MG63 (cell line): ENCODE data around the gene TCF7. TPM values are rescaled to one million over a fixed set of nuclear protein-coding genes. Genes with fewer than 3 reads are reported as not detected.

Experiments
- DNase-seq: peaks from one replicate; pipeline ENCODE4 v3.0.0-alpha.2; 2020
- H3K27me3 ChIP-seq: fragments of 250-450 bp; sonication (Bioruptor Pico); 2 replicates; pipeline ENCODE4 v1.5.1; 2020; ENCODE audit warnings: mild to moderate bottlenecking, moderate library complexity
- H3K36me3 ChIP-seq: fragments of 250-450 bp; sonication (Bioruptor Pico); 2 replicates; pipeline ENCODE4 v1.5.1; 2020; ENCODE audit warnings: mild to moderate bottlenecking, moderate library complexity
- H3K4me3 ChIP-seq: fragments of 250-450 bp; sonication (Bioruptor Pico); 2 replicates; pipeline ENCODE4 v1.5.1; 2020; ENCODE audit warnings: mild to moderate bottlenecking, moderate library complexity
- H3K9me3 ChIP-seq: fragments of 250-450 bp; sonication (Bioruptor Pico); 2 replicates; pipeline ENCODE4 v1.5.1; 2020; ENCODE audit warnings: mild to moderate bottlenecking, moderate library complexity
- total RNA-seq: library from RNA; depleted of rRNA; stranded (reverse); fragments of >200 nt; shearing (Covaris generic); gene quantifications from 2 replicates; pipeline ENCODE4 v1.2.3, GENCODE V29; 2014; ENCODE audit warnings: low replicate concordance

The TCF7 gene
- total RNA-seq, 1 experiment from 2014 or later = 12.0 TPM

GRCh38 chr5:134086225-134086942 is 28.1 kb upstream of the TCF7 start:
- Histone ChIP-seq H3K27me3 (no peaks in the 10 kb centered on the region), H3K4me3 (no peak overlapping the region), H3K36me3 (no peaks in the 10 kb centered on the region), H3K9me3 (no peaks in the 10 kb centered on the region)
- DNase-seq = no peak

DNA sequence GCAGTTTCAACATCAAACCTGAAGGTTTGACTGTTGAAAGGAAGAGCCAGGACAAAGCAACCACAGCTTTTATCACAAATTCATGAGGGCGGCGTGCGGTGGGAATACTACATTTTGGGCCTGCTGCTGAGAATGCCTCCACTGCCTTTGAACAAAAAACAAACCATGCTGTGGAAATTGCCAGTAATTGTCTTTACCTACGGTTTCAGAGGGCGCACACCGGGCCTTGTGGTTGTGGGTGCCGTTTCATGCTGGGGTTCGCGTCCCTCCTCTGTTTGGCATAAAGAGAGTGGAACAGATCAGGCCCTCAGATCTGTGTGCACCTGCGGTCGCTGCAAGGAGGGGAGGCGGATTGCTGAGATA is 27.6 kb upstream of the TCF7 start:
- Histone ChIP-seq H3K9me3 (no peaks in the 10 kb centered on the region), H3K36me3 (no peaks in the 10 kb centered on the region), H3K27me3 (no peaks in the 10 kb centered on the region), H3K4me3 (no peak overlapping the region)
- no peak for DNase-seq

DNA sequence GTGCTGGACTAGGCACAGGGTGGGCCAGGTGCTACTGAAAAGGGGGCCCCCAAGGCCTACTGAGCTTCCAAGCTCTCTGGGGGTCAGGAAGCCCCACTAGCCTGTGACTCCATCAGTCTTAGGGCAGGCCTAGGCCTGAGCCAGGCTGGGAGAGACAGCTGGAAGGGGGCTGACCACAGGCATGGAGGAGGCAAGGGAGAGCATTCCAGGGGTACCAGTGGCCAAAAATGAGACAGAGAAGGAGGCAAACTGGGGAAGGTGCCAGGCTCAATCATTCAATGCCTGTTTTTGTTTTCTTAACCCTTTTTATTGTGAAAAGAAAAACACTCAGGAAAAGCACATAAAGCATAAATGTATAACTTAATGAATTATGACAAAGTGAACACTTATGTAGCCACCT is 26.2 kb upstream of the TCF7 start:
- no peaks in the 10 kb centered on the region for H3K9me3 ChIP-seq
- H3K4me3 ChIP-seq = no peak overlapping the region
- no peaks in the 10 kb centered on the region for H3K27me3 ChIP-seq
- H3K36me3 ChIP-seq = no peaks in the 10 kb centered on the region
- DNase-seq = peak; percentile 80

GRCh38 chr5:134088994-134089560 is 25.4 kb upstream of the TCF7 start:
- no peak overlapping the region for H3K4me3 ChIP-seq
- DNase-seq = no peak
- no peaks in the 10 kb centered on the region for H3K27me3 ChIP-seq
- H3K36me3 ChIP-seq = no peaks in the 10 kb centered on the region
- no peaks in the 10 kb centered on the region for H3K9me3 ChIP-seq

DNA sequence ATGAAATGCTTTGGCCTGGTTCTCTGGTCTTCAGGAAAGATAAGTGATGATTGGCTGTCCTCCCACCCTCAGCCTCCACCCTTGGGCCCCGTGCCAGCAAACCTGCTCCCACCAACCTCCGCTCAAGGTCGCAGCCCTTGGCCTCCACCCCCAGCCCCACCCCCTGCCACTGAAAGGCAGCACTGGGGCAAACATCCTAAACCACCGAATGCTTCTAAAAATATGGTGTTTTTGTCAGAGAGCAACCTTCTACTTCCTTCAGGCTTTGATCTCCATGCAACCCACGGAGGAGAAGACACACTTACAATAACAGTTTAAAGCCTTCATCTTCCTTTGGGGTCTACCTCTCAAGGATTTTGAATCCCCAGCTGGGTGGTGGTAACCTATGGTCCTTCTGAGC is 24.0 kb upstream of the TCF7 start:
- DNase-seq = no peak

GRCh38 chr5:134091626-134092121 is 22.8 kb upstream of the TCF7 start:
- no peaks in the 10 kb centered on the region for H3K9me3 ChIP-seq
- no peak overlapping the region for H3K4me3 ChIP-seq
- H3K36me3 ChIP-seq = no peaks in the 10 kb centered on the region
- no peak for DNase-seq
- no peaks in the 10 kb centered on the region for H3K27me3 ChIP-seq

More for the DNA sequence above, 24.0 kb upstream of the TCF7 start:
- Histone ChIP-seq H3K27me3 (no peaks in the 10 kb centered on the region), H3K36me3 (no peaks in the 10 kb centered on the region), H3K4me3 (no peak overlapping the region), H3K9me3 (no peaks in the 10 kb centered on the region)

DNA sequence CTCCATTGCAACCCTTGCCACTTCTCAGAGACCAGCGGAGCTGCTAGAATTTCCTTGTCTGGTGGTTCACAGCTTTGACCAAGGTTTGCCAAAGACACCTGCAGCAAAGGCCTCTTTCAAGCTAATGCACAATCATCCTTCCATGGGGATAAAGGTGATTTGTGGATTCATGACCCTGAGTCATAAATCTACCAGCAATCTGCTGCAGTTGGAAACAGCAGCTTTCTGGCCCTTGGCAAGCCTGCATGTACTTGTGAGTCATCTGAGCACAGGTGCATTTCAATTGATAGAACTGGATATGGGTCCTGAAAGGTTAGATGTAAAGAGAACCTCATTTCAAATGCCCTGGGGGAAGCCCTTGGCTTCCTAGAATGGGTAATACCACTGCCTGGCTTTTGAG is 21.6 kb upstream of the TCF7 start:
- H3K27me3 ChIP-seq = no peaks in the 10 kb centered on the region
- no peak for DNase-seq
- no peaks in the 10 kb centered on the region for H3K9me3 ChIP-seq
- no peaks in the 10 kb centered on the region for H3K36me3 ChIP-seq
- H3K4me3 ChIP-seq = no peak overlapping the region

DNA sequence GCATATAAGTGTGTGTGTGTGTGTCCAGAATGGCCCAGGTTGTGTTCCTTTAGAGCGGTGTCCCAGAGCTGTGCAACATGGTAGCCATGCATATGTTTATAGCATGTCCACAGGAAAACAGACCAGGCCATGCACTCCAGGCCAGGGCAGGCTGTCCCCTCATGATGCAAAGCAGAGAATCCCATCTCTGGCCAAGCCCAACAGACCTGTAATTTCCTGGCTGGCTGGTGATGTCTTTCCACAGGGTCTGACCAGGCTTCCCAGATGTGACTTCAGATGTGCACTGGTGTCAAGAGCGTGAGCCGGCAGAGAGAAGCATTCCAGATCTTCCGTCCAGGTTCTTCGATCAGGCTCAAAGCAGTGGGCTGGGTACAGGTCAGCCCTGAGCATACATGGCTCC is 21.1 kb upstream of the TCF7 start:
- Histone ChIP-seq H3K36me3 (no peaks in the 10 kb centered on the region), H3K4me3 (no peak overlapping the region), H3K9me3 (no peaks in the 10 kb centered on the region), H3K27me3 (no peaks in the 10 kb centered on the region)
- DNase-seq = no peak

GRCh38 chr5:134095293-134095692 is 19.2 kb upstream of the TCF7 start:
- Histone ChIP-seq H3K4me3 (no peak overlapping the region), H3K27me3 (no peaks in the 10 kb centered on the region), H3K9me3 (no peaks in the 10 kb centered on the region), H3K36me3 (no peaks in the 10 kb centered on the region)
- no peak for DNase-seq

- H3K4me3 ChIP-seq = no peak overlapping the region
- no peaks in the 10 kb centered on the region for H3K9me3 ChIP-seq
Measured at GRCh38 chr5:134095887-134096589, 18.4 kb upstream of the TCF7 start.

GRCh38 chr5:134097211-134097749 is 17.2 kb upstream of the TCF7 start:
- no peaks in the 10 kb centered on the region for H3K27me3 ChIP-seq
- H3K36me3 ChIP-seq = no peaks in the 10 kb centered on the region
- DNase-seq = no peak
- H3K4me3 ChIP-seq = no peak overlapping the region
- no peaks in the 10 kb centered on the region for H3K9me3 ChIP-seq

More at GRCh38 chr5:134095887-134096589, 18.4 kb upstream of the TCF7 start:
- Histone ChIP-seq H3K27me3 (no peaks in the 10 kb centered on the region), H3K36me3 (no peaks in the 10 kb centered on the region)
- no peak for DNase-seq

- Histone ChIP-seq H3K27me3 (no peaks in the 10 kb centered on the region), H3K9me3 (no peaks in the 10 kb centered on the region), H3K4me3 (no peak overlapping the region), H3K36me3 (no peaks in the 10 kb centered on the region)
- DNase-seq = no peak
Measured at GRCh38 chr5:134098690-134099089, 15.8 kb upstream of the TCF7 start.

DNA sequence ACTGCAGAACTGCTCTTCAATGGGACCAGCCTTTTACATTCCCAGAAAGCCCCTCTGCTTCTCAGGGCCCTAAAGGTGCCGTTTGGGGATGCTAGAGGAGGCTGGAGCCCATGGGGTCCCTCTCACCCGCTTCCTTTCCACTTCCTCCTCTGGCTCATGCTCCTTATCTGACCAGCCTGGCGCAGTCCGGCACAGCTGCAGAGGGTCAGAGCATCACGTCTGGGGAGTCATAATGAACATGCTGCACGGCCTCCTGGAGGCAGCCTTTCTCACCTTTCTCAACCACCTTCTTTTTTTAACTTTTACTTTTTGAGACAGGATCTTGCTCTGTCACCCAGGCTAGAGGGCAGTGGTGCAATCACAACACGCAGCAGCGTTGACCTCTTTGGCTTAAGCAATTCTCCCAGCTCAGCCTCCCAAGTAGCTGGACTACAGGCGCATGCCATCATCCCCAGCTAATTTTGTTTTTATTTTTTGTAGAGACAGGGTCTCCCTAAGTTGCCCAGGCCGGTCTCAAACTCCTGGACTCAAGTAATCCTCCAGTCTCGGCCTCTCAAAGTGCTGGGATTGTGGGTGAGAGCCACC is 15.1 kb upstream of the TCF7 start:
- no peaks in the 10 kb centered on the region for H3K36me3 ChIP-seq
- H3K4me3 ChIP-seq = no peak overlapping the region
- H3K9me3 ChIP-seq = no peaks in the 10 kb centered on the region
- H3K27me3 ChIP-seq = no peaks in the 10 kb centered on the region
- no peak for DNase-seq

DNA sequence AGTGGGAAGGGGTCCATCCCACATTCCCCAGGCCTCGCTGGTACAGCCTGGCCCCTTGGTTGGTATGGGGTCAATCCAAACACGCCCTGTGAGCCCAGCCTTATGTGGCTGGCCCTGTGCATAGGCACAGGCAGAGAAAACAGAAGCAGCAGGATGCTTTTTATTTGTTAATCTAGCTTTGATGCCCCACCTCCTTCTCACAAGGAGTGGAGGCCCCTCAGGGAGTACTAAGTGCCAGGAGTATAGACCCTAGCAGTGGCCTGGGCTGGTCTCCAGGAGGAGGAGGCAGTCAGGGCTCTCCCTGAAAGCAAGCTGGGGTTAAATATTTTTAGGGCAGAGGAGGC is 14.6 kb upstream of the TCF7 start:
- no peak for DNase-seq
- H3K4me3 ChIP-seq = no peak overlapping the region
- no peaks in the 10 kb centered on the region for H3K27me3 ChIP-seq

GRCh38 chr5:134100283-134101091 is 14.0 kb upstream of the TCF7 start:
- H3K36me3 ChIP-seq = no peaks in the 10 kb centered on the region
- no peaks in the 10 kb centered on the region for H3K27me3 ChIP-seq
- no peak overlapping the region for H3K4me3 ChIP-seq
- peak; percentile 64 for DNase-seq
- H3K9me3 ChIP-seq = no peaks in the 10 kb centered on the region

More for the DNA sequence above, 14.6 kb upstream of the TCF7 start:
- H3K36me3 ChIP-seq = no peaks in the 10 kb centered on the region
- no peaks in the 10 kb centered on the region for H3K9me3 ChIP-seq

DNA sequence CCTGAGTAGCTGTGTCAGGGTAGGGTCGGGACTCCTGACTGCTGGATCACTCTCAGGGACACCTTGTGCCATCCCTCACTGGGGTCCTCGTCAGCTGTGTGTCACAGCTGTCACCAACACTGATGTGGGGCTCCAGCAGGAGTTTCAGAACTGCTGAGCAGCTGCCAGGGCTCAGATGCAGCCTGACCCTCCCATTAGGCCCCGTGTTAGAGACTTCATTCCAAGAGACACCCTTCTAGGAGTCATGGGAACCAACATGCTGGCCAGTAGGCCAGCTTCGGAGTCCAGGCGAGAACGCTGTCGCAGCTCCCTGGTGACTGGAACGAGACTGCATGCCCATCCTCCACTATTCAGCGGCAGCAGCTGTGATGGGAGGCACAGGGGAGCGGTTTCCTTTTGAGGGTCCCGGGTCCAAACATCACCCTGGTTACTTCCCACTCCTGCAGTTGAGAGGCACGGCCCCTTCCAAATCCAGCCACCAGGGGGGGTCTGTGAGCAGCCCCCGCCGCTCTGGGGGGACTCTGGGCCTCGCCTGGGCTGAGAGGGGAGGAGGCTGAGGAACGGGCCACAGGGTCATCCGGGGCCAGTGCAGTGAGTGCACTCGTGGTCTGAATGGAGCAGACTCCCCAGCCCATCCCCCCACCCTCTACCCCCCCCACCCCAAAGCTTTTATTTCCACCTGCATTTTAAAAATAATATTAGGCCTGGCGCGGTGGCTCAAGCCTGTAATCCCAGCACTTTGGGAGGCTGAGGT is 12.6 kb upstream of the TCF7 start:
- Histone ChIP-seq H3K27me3 (no peaks in the 10 kb centered on the region), H3K36me3 (no peaks in the 10 kb centered on the region), H3K4me3 (no peak overlapping the region), H3K9me3 (no peaks in the 10 kb centered on the region)
- peak; percentile 63 for DNase-seq
